Caco-2 (cell line): ENCODE results near the gene XPO4. TPM values are rescaled to one million over a fixed set of nuclear protein-coding genes. Genes with fewer than 3 reads are reported as not detected.

Source experiments
- BruUV-seq: library from RNA; stranded (reverse); fragments of 400-500 nt; replicated peaks from 2 replicates; lab custom pipeline; 2021; lab: Mats Ljungman, UMichigan
- CTCF ChIA-PET: fragments of 300-600 bp; sonication (Branson Sonifier 250); formaldehyde crosslinking; loops from one replicate; lab custom pipeline; 2022; ENCODE audit warnings: antibody characterized with exemption; lab: Charles Lee
- POLR2A ChIA-PET: fragments of 300-600 bp; sonication (Branson Sonifier 250); formaldehyde crosslinking; loops from one replicate; lab custom pipeline; 2022; ENCODE audit warnings: antibody characterized with exemption; lab: Charles Lee
- DNase-seq, 2 experiments: peaks; one replicate each; pipeline versions ENCODE4 v3.0.0 to v3.0.0-alpha.2; 2020 to 2022
- H3K27me3 ChIP-seq: replicated peaks from 2 replicates; pipeline ENCODE4 v1.6.0; 2011; ENCODE audit warnings: low read length; ENCODE audit not compliant: control insufficient read depth, insufficient read depth
- H3K36me3 ChIP-seq: 2 replicates; pipeline ENCODE4 v1.5.1; 2011; ENCODE audit warnings: low read length; ENCODE audit not compliant: control insufficient read depth, insufficient read depth
- H3K4me1 ChIP-seq: fragments of 250-450 bp; sonication (Bioruptor Pico); 2 replicates; pipeline ENCODE4 v1.5.1; 2020; ENCODE audit warnings: mild to moderate bottlenecking
- H3K4me3 ChIP-seq: 2 replicates; pipeline ENCODE4 v1.5.1; 2011; ENCODE audit warnings: low read depth, mild to moderate bottlenecking, control low read depth, low read length
- H3K9me3 ChIP-seq: fragments of 250-450 bp; sonication (Bioruptor Pico); 2 replicates; pipeline ENCODE4 v1.5.1; 2020; ENCODE audit warnings: mild to moderate bottlenecking, moderate library complexity
- H3K27ac Mint-ChIP-seq: one replicate; pipeline ENCODE4 v1.8.0; 2022; ENCODE audit warnings: mixed read lengths; ENCODE audit not compliant: unreplicated experiment
- H3K27me3 Mint-ChIP-seq: one replicate; pipeline ENCODE4 v1.8.0; 2022; ENCODE audit warnings: mixed read lengths; ENCODE audit not compliant: insufficient read depth, unreplicated experiment
- H3K36me3 Mint-ChIP-seq: one replicate; pipeline ENCODE4 v1.8.0; 2022; ENCODE audit warnings: mild to moderate bottlenecking, mixed read lengths; ENCODE audit not compliant: insufficient read depth, unreplicated experiment
- H3K4me1 Mint-ChIP-seq: one replicate; pipeline ENCODE4 v1.8.0; 2022; ENCODE audit warnings: low read depth, mixed read lengths; ENCODE audit not compliant: unreplicated experiment
- H3K4me3 Mint-ChIP-seq: one replicate; pipeline ENCODE4 v1.8.0; 2022; ENCODE audit warnings: mild to moderate bottlenecking, moderate library complexity, mixed read lengths; ENCODE audit not compliant: unreplicated experiment
- H3K9me3 Mint-ChIP-seq: one replicate; pipeline ENCODE4 v1.8.0; 2022; ENCODE audit warnings: mixed read lengths; ENCODE audit not compliant: unreplicated experiment
- intact Hi-C: fragments of 100-400 bp; cut with micrococcal nuclease; formaldehyde crosslinking; loops from one replicate; pipeline ENCODE4 v1.10.0; 2022; ENCODE audit not compliant: unreplicated experiment
- total RNA-seq: library from RNA; stranded (reverse); gene quantifications from 2 replicates; pipeline ENCODE4 v1.2.3, GENCODE V29; 2022
- TF ChIP-seq, protein P1 (sequence below), 2 experiments: fragments of 200-600 bp in 1 of 2; IDR thresholded peaks; 1 replicate in 1 of 2; 2 replicates in 1 of 2; pipeline versions ENCODE4 v1.5.1 to v1.8.0; 2011 to 2022; ENCODE audit warnings: antibody characterized with exemption in 1 of 2, control low read depth in 1 of 2, inconsistent platforms in 1 of 2, low read depth in 1 of 2, low read length in 1 of 2, mild to moderate bottlenecking in 1 of 2, moderate library complexity in 1 of 2; ENCODE audit not compliant: insufficient read depth in 1 of 2, severe bottlenecking in 1 of 2, unreplicated experiment in 1 of 2

The XPO4 gene
- total RNA-seq, 1 experiment from 2014 or later = 33.3 TPM

- peak in 1 of 2 experiments; percentile 61 for DNase-seq
- peaks cover 16% of the 10 kb centered on the region for H3K36me3 Mint-ChIP-seq
- no peak overlapping the region for H3K4me3 ChIP-seq
- intact Hi-C loops = loop anchor here (1.0 to 2.0 kb wide), 4 partner anchors 96 to 333 kb away; no protein-coding TSS in a partner anchor
- no peaks in the 10 kb centered on the region for H3K27me3 Mint-ChIP-seq
- H3K27me3 ChIP-seq = no peaks in the 10 kb centered on the region
- H3K4me1 Mint-ChIP-seq = peaks cover 12% of the 10 kb centered on the region
- peaks cover 5% of the 10 kb centered on the region; the same call in 1 of the 2 replicates for H3K4me1 ChIP-seq
- ChIA-PET CTCF (interaction anchor here (0.5 to 1.1 kb wide), 3 partner anchors 20 to 333 kb away, joined by 3 to 5 read pairs (median 4); no protein-coding TSS in a partner anchor), POLR2A (no interaction called here)
- H3K27ac Mint-ChIP-seq = no peak overlapping the region
- H3K9me3 ChIP-seq = no peaks in the 10 kb centered on the region
- TF ChIP-seq, protein P1, sequence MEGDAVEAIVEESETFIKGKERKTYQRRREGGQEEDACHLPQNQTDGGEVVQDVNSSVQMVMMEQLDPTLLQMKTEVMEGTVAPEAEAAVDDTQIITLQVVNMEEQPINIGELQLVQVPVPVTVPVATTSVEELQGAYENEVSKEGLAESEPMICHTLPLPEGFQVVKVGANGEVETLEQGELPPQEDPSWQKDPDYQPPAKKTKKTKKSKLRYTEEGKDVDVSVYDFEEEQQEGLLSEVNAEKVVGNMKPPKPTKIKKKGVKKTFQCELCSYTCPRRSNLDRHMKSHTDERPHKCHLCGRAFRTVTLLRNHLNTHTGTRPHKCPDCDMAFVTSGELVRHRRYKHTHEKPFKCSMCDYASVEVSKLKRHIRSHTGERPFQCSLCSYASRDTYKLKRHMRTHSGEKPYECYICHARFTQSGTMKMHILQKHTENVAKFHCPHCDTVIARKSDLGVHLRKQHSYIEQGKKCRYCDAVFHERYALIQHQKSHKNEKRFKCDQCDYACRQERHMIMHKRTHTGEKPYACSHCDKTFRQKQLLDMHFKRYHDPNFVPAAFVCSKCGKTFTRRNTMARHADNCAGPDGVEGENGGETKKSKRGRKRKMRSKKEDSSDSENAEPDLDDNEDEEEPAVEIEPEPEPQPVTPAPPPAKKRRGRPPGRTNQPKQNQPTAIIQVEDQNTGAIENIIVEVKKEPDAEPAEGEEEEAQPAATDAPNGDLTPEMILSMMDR (IDR thresholded peaks at IDR 0.05; ENCODE audit: insufficient read depth in 1 of 2, low read depth in 1 of 2, low read length in 1 of 2, severe bottlenecking in 1 of 2, unreplicated experiment in 1 of 2) = peak; percentile 74 to 83
- no peaks in the 10 kb centered on the region for H3K9me3 Mint-ChIP-seq
- BruUV-seq = no TSS peak
- no peak overlapping the region for H3K4me3 Mint-ChIP-seq
- no peaks in the 10 kb centered on the region for H3K36me3 ChIP-seq
These were observed 73.8 kb downstream of the XPO4 start for GRCh38 chr13:20828539-20829364.

- Histone ChIP-seq H3K27me3 (no peaks in the 10 kb centered on the region), H3K4me1 (peaks cover 5% of the 10 kb centered on the region; the same call in 1 of the 2 replicates), H3K4me3 (no peak overlapping the region), H3K9me3 (no peaks in the 10 kb centered on the region), H3K36me3 (no peaks in the 10 kb centered on the region)
- DNase-seq = no peak
- Mint-ChIP-seq H3K27me3 (no peaks in the 10 kb centered on the region), H3K9me3 (no peaks in the 10 kb centered on the region), H3K4me1 (peaks cover 11% of the 10 kb centered on the region), H3K36me3 (peaks cover 11% of the 10 kb centered on the region), H3K4me3 (no peak overlapping the region), H3K27ac (no peak overlapping the region)
- CTCF ChIA-PET = no interaction called here
- intact Hi-C loops = no loop called here
- TF ChIP-seq, protein P1 (IDR thresholded peaks at IDR 0.05; ENCODE audit: insufficient read depth in 1 of 2, low read depth in 1 of 2, low read length in 1 of 2, severe bottlenecking in 1 of 2, unreplicated experiment in 1 of 2) = no peak
- POLR2A ChIA-PET = no interaction called here
- no TSS peak for BruUV-seq
These were observed 75.5 kb downstream of the XPO4 start for GRCh38 chr13:20826843-20827560.

- ChIA-PET POLR2A (no interaction called here), CTCF (no interaction called here)
- Histone ChIP-seq H3K4me1 (peaks cover 5% of the 10 kb centered on the region; the same call in 1 of the 2 replicates), H3K27me3 (no peaks in the 10 kb centered on the region), H3K36me3 (no peaks in the 10 kb centered on the region), H3K4me3 (no peak overlapping the region), H3K9me3 (no peaks in the 10 kb centered on the region)
- TF ChIP-seq, protein P1 (IDR thresholded peaks at IDR 0.05; ENCODE audit: insufficient read depth in 1 of 2, low read depth in 1 of 2, low read length in 1 of 2, severe bottlenecking in 1 of 2, unreplicated experiment in 1 of 2) = no peak
- H3K27me3 Mint-ChIP-seq = no peaks in the 10 kb centered on the region
- H3K4me1 Mint-ChIP-seq = peaks cover 6% of the 10 kb centered on the region
- no TSS peak for BruUV-seq
- no peak for DNase-seq
- peaks cover 17% of the 10 kb centered on the region for H3K36me3 Mint-ChIP-seq
- H3K4me3 Mint-ChIP-seq = no peak overlapping the region
- intact Hi-C loops = no loop called here
- no peaks in the 10 kb centered on the region for H3K9me3 Mint-ChIP-seq
- no peak overlapping the region for H3K27ac Mint-ChIP-seq
These were observed 76.2 kb downstream of the XPO4 start for GRCh38 chr13:20826301-20826700.
